DMS53 treated with DMSO at 0.1 percent for 48 hours (cell line): ENCODE data around the gene GNL1.
A peak's percentile ranks its signal among the peaks of the same experiment; 100 is the strongest.

Experiments used
- DNase-seq: peaks from one replicate; lab custom pipeline; 2025; ENCODE audit not compliant: unreplicated experiment; lab: John Stamatoyannopoulos, UW

Gene GNL1

DNA sequence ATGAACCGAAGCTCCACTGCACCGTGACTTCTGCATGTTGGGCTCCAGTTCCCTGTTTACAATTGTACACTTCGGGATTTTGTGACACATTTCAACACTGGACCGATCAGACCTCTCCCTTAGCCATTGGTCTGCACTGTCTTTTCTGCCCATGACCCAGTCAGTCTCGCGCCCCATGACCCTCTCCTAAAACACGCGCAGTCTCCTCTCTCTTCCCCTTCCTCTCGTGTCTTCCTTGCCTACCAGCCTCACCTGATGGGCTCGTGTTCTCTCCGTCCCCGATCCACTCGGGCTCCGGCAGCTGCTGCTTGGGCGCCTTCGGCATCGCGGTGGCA lies 14.4 kb upstream of the GNL1 start:
- DNase-seq: no peak

DNA sequence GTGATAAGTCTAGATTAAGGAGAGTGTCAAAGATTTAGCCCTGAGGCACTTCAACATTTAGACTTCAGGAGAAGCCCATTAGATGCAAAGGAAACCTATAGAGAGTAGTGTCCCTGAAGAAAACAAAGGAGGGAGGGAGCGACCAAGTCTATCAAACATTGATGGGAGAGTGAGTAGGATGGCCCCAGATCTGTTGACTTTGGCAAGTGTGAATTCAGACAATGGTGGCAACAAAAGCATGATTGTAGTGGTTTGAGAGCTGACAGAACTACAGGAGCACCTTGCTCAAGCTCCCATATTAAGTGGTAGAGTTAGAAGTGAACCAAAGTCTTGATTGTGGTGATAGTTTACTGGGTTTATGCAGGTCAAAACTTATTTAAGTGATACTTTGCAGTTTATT lies 14.0 kb upstream of the GNL1 start:
- no peak for DNase-seq

DNA sequence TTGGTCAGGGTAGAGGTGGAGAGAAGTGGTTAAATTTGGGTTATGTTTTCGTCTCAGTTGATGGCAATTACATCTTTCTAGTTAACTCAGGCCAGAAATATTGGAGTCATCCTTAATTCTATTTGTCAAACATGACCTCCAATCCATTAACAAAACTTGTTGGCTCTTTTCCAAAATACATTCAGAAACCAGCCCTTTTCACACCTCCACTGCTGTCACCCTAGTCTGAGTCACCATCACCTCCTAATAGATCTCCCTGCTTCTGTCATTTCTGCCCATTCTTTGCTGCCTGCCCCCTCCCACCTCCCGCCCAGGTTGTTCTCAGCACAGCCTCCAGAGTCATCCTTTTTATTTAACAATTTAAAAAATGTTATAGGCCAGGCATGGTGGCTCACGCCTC lies 12.0 kb upstream of the GNL1 start:
- no peak for DNase-seq

DNA sequence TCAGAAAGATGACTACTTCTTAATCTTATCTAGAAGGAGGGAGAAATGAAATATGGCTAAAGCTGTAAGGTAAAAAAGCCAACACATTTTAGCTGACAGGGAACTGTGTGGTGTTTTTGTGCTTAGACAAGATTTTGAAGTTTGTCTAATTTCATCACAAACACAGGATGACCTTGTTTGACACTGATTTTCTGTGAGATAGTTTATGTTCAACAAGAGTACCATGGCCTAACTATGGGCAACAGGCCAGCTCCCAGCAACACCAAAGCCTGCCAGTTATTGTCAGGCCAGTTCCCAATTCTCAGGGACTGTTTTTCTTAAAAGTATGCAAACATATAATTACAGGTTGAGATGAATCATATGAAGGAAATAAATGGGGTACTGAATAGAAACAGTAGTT lies 9.5 kb upstream of the GNL1 start:
- DNase-seq: no peak

DNA sequence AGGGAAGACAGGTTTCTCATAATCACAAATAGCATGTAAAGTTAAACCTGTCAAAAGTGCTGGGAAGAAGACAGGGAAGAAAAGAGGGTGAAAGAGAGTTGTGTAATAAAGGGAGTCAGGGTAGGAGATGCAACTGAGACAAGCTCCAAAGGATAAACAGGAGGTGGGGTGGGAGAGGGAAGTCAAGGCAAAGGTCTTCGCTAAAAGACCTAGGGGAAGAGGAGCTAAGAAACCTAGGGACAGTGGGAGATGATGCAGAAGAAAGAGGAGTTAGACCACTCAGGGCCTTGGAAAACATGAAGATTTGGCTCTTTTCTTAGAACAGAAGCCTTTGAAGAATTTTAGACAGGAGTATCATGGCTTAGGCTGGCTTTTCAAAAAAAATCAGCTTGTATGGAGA lies 7.8 kb upstream of the GNL1 start:
- DNase-seq: no peak

DNA sequence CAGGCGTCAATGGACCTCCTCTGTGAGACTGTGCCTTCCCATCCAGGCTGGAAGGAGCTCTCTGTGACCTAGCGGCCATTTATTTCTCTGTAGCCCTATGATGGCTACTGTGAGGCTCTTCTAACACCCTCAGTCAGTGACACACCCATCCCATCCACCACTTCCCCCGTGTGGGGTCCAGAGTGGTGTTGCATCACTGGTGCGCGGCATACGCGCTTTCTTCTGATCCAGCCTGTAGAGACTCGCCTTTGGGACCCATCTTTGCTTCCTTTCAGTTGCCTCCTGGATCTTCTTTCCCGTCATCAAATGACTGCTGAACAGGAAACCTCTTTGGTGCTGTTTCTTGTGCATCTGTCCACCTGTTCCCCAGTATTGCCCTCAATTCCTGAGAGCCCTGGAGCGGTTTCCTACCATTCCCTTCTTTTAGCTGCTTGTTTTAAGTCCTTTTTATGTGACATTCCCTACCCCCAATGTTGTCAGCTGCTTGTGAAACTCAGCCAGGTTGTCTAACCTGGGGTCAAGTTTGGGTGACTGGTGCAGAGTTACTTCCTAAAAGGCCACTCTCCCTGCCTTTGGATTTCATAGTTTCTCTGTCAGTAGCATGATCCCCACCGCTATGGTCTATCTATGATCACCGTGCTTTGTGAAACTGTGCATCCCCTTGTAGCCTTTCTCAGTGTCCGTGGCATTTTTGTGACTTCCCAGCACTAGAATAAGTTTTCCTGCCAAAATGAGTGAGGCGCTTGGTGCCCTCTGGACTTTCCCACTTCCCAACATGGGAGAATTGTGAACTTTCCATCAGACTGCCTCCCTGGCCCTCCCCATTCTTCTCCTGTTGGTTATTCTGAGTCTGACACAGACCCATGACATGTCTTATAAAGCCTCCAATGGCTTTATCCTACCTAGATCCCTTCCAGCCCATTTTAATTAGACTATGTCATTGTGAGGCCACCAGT lies 6.5 kb upstream of the GNL1 start:
- DNase-seq: no peak

DNA sequence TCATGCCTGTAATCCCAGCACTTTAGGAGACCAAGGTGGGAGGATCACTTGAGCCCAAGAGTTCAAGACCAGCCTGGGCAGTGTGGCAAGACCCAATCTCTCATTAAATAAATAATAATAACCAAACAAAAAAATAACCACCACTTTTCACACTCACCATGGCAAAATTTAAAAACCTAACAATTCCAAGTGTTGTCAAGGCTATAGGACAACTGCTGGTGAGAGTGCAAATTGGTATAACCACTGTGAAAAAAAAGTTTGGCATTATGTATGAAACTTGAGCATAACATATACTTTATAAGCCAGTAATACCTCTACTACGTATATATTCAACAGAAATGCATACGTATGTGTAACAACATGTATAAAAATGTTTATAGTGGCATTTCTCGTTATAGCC lies 4.6 kb upstream of the GNL1 start:
- DNase-seq: no peak

DNA sequence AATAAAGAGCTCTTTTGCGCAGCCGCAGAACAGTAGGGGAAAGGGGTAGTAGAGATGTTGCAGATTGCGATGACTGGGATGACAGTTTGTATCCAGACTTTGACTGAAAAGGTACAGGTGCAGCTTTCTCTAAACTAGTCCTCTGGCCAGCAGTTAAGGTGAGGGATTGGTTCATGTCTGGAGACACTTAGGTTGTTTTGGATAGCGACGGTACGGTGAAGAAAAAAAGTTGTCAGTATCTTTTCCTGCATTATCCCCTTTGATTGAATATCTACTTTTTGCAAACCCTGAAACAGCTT lies 1.3 kb upstream of the GNL1 start:
- DNase-seq: no peak

DNA sequence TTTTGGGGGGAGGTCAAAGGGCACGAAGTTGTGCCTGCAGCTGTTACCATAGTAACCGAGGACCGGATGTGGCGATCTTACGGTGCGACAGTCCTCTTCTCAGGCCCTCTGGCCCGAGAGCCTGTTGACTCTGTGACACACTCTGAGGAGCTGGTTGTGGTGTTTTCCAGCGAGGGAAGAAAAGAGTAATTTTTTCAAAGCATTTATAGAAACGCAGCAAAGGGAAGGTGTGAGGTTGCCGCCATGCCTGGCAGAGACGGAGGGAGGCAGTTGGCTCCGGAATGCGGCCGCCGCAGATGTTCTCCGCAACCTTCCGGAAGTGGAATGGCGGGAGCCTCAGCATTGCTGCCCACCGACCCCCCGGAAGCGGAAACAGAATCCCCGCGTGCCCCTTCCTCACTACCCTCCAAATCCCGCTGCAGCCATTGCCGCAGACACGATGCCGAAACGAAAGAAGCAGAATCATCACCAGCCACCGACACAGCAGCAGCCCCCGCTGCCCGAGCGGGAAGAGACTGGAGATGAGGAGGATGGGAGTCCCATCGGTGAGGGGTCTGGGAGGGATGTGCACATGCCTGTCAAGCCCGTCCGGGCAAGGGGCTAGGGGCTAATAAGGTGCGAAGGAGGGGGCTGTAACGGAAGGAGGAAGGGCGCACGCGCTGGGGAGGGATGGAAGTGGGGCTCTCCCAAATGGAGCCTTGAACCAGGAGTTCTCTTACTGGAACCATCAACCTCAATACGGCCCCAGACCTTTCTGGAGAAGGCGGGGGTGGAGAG lies 805 bp upstream of the GNL1 start, which contains the start of gene PRR3:
PRR3 (plus strand) TSS at position 390 of the 777 bp plus-strand sequence; CDS start at position 440, 50 bp downstream.
- peak; percentile 91 for DNase-seq

DNA sequence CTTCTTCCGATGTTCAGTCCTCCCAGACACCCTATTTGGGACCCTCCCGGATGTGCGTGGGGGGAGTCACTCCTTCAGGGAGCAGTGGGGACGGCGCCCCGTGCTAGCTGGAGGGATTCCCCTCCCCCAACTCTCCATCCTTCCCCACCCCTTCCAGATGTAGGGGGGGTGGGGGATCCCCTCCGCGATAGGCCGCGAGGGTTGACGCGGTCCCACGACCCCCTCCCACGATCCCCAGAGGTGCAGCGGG lies 548 bp downstream of the GNL1 start:
- no peak for DNase-seq

DNA sequence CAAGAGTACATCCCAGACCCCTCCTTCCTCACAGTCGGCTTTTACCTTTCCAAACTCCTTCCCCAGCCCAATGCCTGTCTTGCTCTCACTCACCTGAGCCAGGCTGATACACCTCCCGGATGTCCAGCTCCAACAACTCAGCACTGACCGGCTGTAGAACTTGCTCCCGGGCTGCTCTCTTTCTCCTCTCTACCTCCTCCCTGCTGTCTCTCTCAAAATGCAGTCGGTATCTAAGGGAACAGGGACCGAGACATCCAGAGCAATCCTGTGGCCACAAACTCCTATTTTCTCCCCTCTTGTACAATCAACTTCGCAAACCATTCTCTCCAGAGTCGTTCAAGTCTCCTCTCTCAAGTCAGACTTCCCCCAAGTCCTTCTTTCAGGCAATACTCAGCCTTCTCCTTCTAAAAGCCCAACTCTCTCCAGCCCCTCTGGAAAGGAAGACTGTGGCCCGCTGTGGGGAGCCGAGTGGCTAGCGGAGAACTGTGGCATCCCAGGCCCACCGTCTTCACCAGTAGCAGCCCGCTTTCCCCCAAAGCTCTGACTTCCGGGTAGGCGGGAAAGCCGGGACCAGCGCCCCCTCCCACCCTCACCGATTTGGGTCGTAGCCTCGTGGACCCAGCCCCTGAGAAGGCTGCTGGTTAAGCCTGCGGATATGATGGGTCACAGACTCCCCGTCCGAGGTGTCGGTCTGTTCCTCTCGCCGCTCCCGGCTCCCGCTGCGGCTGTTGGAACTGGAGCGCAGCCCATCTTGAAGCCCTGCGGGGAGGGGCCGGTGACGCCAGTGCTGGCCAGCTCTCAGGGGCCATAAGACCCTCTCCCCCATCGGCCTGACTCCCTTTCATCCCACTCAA lies 1.1 kb downstream of the GNL1 start:
- DNase-seq: no peak

DNA sequence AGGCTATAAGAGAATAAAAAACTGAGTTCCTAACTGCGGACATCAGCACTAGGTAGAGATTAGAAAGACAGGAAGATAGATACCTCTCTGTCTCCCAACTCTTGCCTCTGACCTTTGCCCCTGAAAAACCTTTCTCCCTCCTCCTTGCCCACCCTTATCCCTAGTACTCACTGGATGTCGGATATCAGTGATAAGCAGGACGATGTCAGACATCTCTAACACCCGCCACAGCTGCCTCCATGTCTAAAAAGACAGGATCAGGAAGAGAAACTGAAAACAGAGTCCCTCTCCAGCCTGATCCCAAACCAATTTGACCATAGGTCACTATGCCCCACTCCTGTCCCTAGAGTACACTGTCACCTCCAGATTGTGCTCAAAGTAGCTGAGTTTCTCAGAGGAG lies 1.9 kb downstream of the GNL1 start:
- DNase-seq: no peak

DNA sequence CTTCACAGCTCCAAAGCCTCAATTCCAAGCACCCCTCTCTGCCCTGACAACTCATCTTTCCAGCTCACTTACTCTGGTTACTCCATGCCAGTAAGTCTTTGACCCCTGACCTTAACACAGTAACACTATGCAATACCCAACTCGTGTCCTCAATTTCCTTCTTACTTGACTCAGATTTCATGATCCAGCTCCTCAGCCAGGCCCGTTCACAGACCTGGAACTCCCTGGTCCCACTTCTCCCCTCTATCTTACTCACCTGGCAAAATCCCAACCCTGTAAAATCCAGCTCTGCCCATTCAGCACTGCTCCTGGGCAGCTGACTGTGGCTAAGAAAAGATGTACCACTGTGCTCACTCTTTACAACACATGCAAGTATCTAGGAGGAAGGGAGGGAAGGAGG lies 7.9 kb downstream of the GNL1 start:
- DNase-seq: no peak

DNA sequence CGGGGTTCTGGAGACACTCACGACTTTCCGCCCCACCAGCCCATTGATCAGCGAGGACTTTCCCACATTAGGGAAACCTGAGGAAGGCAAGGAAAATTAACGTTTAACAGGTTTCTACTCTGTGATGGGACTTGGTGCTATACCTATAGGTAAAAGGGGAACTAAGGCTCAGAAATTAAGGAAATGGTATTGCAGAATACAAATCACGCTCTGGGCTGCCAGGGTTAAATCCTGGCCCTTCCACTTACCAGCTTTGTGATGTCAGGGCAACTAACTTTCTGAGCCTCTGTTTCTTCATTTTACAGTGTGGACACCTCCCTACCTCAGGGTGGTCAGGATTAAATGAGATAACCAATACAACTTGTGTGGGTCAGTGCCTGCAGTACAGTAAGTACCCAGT lies 8.8 kb downstream of the GNL1 start:
- DNase-seq: no peak

DNA sequence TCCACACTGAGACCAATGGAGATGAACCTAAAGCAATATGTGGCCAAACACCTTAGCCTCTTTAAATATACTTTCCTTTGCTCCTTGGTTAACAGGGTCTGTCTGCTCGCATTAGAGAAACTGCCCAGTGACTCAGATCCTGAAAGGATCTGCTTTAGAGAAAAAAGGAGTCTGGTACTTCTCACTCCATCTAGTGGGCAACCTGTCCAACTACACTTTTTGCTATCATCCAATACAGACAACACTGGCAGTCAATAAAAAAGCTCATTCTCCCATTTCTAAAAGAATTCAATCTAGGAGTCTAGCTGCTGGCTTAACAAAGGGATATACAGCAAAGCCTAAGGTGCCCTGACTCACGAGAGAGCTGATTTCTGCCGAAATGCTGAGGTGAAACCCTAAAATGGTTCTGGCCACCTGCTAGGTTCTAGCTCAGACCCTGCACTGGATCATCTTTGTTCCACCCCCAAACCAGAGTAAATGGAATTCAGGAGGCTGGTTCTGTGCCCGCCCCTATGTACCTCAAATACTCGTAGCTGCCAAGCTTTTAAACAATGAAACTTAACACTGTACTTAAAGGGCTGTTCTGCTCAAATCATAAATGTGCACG lies 11.5 kb downstream of the GNL1 start:
- DNase-seq: peak; percentile 79

DNA sequence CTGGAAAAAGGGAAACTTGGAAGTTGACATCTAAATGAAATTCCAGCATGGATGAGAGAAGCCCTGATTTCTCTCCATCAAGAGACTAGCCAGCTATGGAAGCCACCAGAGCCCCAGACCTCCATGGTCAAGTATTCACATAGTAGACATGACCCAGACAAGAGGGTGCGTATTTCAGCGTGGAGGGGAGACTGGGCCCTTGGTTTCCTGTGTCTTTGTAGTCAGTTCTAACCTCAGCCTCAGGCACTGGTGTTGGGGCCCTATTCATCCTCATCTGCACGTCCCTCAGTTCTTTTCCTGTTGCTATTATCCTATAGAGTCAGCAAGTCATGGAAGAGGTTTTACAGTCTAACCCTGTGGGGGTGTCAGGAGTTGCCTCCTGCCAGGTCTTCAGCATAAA lies 12.5 kb downstream of the GNL1 start:
- no peak for DNase-seq

DNA sequence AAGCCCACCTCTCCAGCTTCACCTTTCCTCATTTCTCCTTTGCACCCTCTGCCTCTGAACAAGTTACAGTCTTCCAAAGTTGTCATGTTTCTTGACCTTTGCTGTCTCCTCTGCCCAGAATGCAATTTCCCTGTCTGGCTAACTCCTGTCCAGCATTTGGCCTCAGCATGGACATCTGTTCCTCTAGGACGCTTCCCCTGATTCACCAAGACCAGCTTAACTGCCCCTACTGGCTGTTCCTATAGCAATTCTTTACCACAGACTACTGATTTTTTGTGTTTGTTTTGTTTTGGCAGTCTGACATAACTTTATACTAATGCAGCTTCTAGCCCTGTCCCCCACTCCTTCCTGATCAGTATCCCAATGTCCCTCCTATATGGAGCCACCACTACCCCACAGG lies 13.4 kb downstream of the GNL1 start:
- no peak for DNase-seq

DNA sequence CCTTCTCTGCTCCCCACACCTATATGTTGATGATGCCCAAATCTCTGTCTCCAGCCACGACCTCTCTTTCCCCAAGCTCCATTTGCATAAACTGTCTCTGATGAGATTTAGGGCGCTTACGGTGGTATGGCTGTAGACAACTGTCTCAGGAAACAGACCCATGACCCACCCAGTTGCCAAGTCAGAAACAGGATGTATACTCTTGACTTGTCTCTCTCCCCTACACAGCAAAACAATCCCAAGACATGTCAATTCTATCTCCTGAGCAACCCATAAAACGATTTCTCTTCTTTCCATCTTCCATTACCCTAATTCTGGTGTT lies 13.9 kb downstream of the GNL1 start:
- no peak for DNase-seq

DNA sequence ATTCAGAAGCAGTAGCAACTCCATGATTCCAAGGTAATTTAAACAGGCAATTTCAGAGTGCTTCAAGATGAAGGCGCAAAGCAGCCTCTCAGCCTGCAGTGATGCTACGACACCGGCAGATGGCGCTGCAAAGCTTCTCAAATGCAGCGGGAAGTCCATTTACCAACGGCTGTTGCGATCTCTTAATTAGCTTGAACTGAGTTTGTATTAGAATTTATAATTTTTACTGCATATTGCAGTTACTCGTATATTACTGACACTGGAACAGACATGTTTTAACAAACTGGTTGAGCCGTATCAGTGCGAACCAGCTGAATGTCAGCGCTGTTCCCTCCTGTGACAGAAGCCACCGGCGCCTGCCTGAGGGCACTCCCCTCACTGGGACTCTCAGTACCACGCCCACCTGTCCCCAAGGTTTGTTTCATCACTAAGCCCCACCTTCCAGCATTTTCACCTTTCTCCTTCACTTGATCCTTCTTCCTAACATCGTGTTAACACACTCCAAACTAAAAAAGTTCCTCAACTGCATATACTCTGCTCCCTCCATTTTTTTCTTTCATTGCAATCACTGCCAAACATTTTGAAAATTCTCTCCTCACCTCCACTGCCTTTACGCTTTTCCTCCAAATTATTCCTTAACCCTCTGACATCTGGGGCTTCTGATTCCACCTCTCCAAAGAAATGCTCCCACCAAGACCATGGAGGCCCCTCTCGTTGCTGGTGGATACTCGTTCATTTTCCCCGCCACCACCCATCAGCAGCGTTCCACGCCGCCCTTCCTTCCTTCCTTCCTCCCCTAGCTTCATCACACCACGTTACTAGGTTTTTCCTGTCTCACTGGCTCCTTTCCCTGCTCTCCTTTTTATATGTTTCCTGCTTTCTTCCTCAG lies 14.5 kb downstream of the GNL1 start:
- DNase-seq: peak; percentile 68

DNA sequence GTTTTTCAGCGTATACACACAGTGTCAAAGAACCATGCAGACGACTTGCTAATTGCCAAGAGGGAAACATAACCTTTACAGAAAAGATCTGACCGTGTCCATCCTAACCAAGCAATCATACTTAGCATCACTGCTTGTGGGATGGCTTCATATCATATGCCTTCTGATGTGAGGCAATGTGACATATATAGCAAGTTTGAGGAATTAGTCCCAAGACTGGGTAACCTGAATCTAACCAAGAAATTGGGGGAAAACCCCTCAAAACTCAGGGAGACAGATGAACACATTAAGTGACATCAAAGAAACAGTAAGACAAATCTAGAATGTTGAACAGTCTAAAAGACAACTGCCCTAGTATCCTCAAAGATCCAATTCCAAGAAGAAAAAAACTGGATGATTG lies 18.4 kb downstream of the GNL1 start:
- DNase-seq: no peak
